OCI-LY7 (cell line): ENCODE measurements around the gene RAD50. TPM values are rescaled to one million over a fixed set of nuclear protein-coding genes. Genes with fewer than 3 reads are reported as not detected.

Experiments used
- BruUV-seq: library from RNA; stranded (reverse); fragments of 400-500 nt; replicated peaks from 2 replicates; lab custom pipeline; 2021; lab: Mats Ljungman, UMichigan
- CTCF ChIA-PET: fragments of 300-600 bp; sonication (Branson Sonifier 250); formaldehyde crosslinking; loops from one replicate; lab custom pipeline; 2022; ENCODE audit warnings: antibody characterized with exemption; ENCODE audit not compliant: unreplicated experiment; lab: Charles Lee
- POLR2A ChIA-PET: fragments of 300-600 bp; sonication (Branson Sonifier 250); formaldehyde crosslinking; loops from one replicate; lab custom pipeline; 2022; ENCODE audit warnings: antibody characterized with exemption; lab: Charles Lee
- DNase-seq: peaks from one replicate; pipeline ENCODE4 v3.0.0-alpha.2; 2015; ENCODE audit warnings: low spot score
- H2AFZ ChIP-seq: fragments of 200-600 bp; sonication (generic), shearing (Covaris generic); 2 replicates; pipeline ENCODE4 v1.6.1; 2014; ENCODE audit warnings: mild to moderate bottlenecking, antibody characterized with exemption, low read length, moderate library complexity
- H3K27ac ChIP-seq: fragments of 200-600 bp; sonication (generic); 2 replicates; pipeline ENCODE4 v1.5.1; 2014; ENCODE audit warnings: mixed run types, low read depth, mild to moderate bottlenecking, moderate library complexity, low read length, inconsistent platforms; ENCODE audit not compliant: poor library complexity, severe bottlenecking
- H3K36me3 ChIP-seq: fragments of 200-600 bp; sonication (generic); 2 replicates; pipeline ENCODE4 v1.6.1; 2014; ENCODE audit warnings: mild to moderate bottlenecking, antibody characterized with exemption, low read length, moderate library complexity, mixed read lengths; ENCODE audit not compliant: insufficient read depth
- H3K4me1 ChIP-seq: fragments of 200-600 bp; sonication (generic); 2 replicates; pipeline ENCODE4 v1.5.1; 2014; ENCODE audit warnings: mild to moderate bottlenecking, low read length; ENCODE audit not compliant: insufficient read depth, poor library complexity, severe bottlenecking
- H3K4me2 ChIP-seq: fragments of 200-600 bp; sonication (generic); 2 replicates; pipeline ENCODE4 v1.6.1; 2014; ENCODE audit warnings: mild to moderate bottlenecking, low read length
- H3K4me3 ChIP-seq: fragments of 200-600 bp; sonication (generic); 2 replicates; pipeline ENCODE4 v1.5.1; 2014; ENCODE audit warnings: mild to moderate bottlenecking, low read depth, low read length; ENCODE audit not compliant: poor library complexity, severe bottlenecking
- H3K79me2 ChIP-seq: fragments of 200-600 bp; sonication (generic); 2 replicates; pipeline ENCODE4 v1.6.1; 2016; ENCODE audit warnings: low read depth, mild to moderate bottlenecking, low read length, moderate library complexity, mixed read lengths; ENCODE audit not compliant: insufficient read depth
- H3K9me2 ChIP-seq: fragments of 200-600 bp; sonication (generic); 2 replicates; pipeline ENCODE4 v1.6.1; 2016; ENCODE audit warnings: mild to moderate bottlenecking, low read length, mixed read lengths; ENCODE audit not compliant: insufficient read depth
- H3K9me3 ChIP-seq: fragments of 200-600 bp; sonication (generic); 2 replicates; pipeline ENCODE4 v1.6.1; 2014; ENCODE audit warnings: mild to moderate bottlenecking, mixed run types, low read length, mixed read lengths
- H4K20me1 ChIP-seq: fragments of 200-600 bp; sonication (generic); 2 replicates; pipeline ENCODE4 v1.6.1; 2014; ENCODE audit warnings: mild to moderate bottlenecking, antibody characterized with exemption, low read length, moderate library complexity, mixed read lengths; ENCODE audit not compliant: insufficient read depth
- EZH2phosphoT487 ChIP-seq: fragments of 200-600 bp; sonication (generic); IDR thresholded peaks from 2 replicates; pipeline ENCODE4 v1.6.1; 2018; ENCODE audit warnings: low read depth, borderline replicate concordance, mild to moderate bottlenecking, mixed run types, antibody characterized with exemption, low read length, moderate library complexity, mixed read lengths
- intact Hi-C: fragments of 100-400 bp; cut with micrococcal nuclease; formaldehyde crosslinking; loops from one replicate; pipeline ENCODE4 v1.10.0; 2022; ENCODE audit not compliant: unreplicated experiment
- total RNA-seq, 2 experiments: library from RNA; depleted of rRNA in 1 of 2; stranded (reverse); fragments of >200 nt in 1 of 2; shearing (Covaris generic) in 1 of 2; gene quantifications; 2 replicates each; pipeline ENCODE4 v1.2.3, GENCODE V29; 2014 to 2022
- TF ChIP-seq, protein P1 (sequence below): fragments of 200-600 bp; sonication (generic); conservative IDR thresholded peaks from 2 replicates; pipeline ENCODE4 v1.5.1; 2014; ENCODE audit warnings: mild to moderate bottlenecking, antibody characterized with exemption, low read length, moderate library complexity, mixed read lengths

Gene RAD50
- total RNA-seq, 2 experiments from 2014 or later: 24.0 to 59.8 TPM

DNA sequence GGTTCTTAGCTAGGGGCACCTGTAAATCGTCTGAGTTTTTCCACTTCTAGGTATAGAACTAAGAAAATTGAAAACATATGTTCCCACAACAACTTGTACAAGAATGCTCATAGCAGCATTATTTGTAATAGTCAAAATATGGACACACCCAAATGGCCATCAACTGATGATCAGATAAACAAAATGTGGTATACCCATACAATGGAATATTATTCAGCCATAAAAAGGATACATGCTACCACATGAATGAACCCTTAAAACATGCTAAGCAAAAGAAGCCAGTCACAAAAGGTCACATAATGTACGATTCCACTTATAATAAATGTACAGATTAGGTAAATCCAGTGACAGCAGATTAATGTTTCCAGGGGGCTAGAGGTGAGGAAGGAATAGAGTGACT, 55.2 kb downstream of the RAD50 start:
- TF ChIP-seq, protein P1, sequence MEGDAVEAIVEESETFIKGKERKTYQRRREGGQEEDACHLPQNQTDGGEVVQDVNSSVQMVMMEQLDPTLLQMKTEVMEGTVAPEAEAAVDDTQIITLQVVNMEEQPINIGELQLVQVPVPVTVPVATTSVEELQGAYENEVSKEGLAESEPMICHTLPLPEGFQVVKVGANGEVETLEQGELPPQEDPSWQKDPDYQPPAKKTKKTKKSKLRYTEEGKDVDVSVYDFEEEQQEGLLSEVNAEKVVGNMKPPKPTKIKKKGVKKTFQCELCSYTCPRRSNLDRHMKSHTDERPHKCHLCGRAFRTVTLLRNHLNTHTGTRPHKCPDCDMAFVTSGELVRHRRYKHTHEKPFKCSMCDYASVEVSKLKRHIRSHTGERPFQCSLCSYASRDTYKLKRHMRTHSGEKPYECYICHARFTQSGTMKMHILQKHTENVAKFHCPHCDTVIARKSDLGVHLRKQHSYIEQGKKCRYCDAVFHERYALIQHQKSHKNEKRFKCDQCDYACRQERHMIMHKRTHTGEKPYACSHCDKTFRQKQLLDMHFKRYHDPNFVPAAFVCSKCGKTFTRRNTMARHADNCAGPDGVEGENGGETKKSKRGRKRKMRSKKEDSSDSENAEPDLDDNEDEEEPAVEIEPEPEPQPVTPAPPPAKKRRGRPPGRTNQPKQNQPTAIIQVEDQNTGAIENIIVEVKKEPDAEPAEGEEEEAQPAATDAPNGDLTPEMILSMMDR: no peak
- no peak for TF ChIP-seq EZH2phosphoT487
- H3K4me1 ChIP-seq: no peaks in the 10 kb centered on the region
- no peak for DNase-seq
- H3K9me3 ChIP-seq: no peaks in the 10 kb centered on the region
- no peak overlapping the region for H2AFZ ChIP-seq
- H3K4me3 ChIP-seq: no peak overlapping the region
- ChIA-PET CTCF (no interaction called here), POLR2A (interaction anchor here (0.7 kb wide), 1 partner anchor 104 kb away, joined by 3 read pairs; no protein-coding TSS in a partner anchor)
- peaks cover 86% of the 10 kb centered on the region for H3K36me3 ChIP-seq
- no TSS peak for BruUV-seq
- H3K9me2 ChIP-seq: no peaks in the 10 kb centered on the region
- no peak overlapping the region for H3K4me2 ChIP-seq
- intact Hi-C loops: no loop called here
- H3K79me2 ChIP-seq: no peaks in the 10 kb centered on the region
- no peaks in the 10 kb centered on the region for H4K20me1 ChIP-seq
- no peak overlapping the region for H3K27ac ChIP-seq

DNA sequence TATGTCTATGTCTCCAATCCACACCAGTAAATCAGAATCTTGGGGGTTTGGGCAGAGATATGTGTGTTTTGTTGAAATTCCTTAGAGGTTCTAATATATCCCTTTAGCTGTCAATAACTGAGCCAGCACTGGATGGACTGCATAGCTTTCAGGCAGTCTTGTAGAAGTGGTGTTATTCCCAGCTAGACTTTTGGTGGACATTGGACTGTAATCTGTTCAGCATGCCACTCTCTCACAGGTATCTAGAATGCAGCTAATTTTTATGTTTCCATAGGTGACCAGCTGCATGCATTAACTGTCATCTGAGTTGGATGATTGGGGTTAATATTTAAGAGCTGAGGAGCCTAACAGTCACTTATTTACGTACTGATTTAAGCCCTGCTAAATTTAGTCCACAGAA, 56.1 kb downstream of the RAD50 start:
- TF ChIP-seq EZH2phosphoT487: no peak
- TF ChIP-seq, protein P1: no peak
- H2AFZ ChIP-seq: no peak overlapping the region
- H3K9me3 ChIP-seq: no peaks in the 10 kb centered on the region
- DNase-seq: no peak
- no peak overlapping the region for H3K4me2 ChIP-seq
- CTCF ChIA-PET: no interaction called here
- no peak overlapping the region for H3K4me3 ChIP-seq
- intact Hi-C loops: no loop called here
- no peaks in the 10 kb centered on the region for H3K4me1 ChIP-seq
- H3K27ac ChIP-seq: no peak overlapping the region
- POLR2A ChIA-PET: interaction anchor here (0.7 kb wide), 1 partner anchor 884 kb away, joined by 4 read pairs; no protein-coding TSS in a partner anchor
- BruUV-seq: no TSS peak
- H3K9me2 ChIP-seq: no peaks in the 10 kb centered on the region
- no peaks in the 10 kb centered on the region for H4K20me1 ChIP-seq
- H3K79me2 ChIP-seq: no peaks in the 10 kb centered on the region
- peaks cover 87% of the 10 kb centered on the region for H3K36me3 ChIP-seq

DNA sequence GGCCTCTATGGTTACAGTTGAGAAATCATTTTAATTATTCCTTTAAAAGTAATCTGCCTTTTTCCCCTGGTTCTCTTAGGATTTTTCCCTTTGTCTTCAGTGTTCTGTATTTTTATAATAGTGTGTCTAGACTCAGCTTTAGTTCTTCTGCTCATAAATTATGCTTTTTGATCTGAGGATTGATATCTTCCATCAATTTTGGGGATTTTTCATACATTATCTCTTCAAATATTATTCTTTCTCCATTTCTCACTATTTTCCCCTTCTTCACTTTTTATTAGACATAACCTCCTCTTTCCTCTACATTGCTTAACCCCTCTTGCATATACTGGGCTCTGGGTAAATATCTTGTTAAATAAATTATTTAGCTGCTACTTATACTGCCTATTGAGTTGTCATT, 64.9 kb downstream of the RAD50 start:
- Histone ChIP-seq H3K4me1 (no peaks in the 10 kb centered on the region), H3K79me2 (no peaks in the 10 kb centered on the region), H3K4me2 (no peak overlapping the region), H3K4me3 (no peak overlapping the region), H2AFZ (no peak overlapping the region), H3K9me2 (no peaks in the 10 kb centered on the region), H3K36me3 (peaks cover 81% of the 10 kb centered on the region), H3K9me3 (no peaks in the 10 kb centered on the region), H4K20me1 (no peaks in the 10 kb centered on the region), H3K27ac (no peak overlapping the region)
- ChIA-PET CTCF (no interaction called here), POLR2A (interaction anchor here (1.1 kb wide), 1 partner anchor 8 kb away, joined by 3 read pairs; no protein-coding TSS in a partner anchor)
- intact Hi-C loops: no loop called here
- DNase-seq: no peak
- BruUV-seq: no TSS peak
- TF ChIP-seq EZH2phosphoT487: no peak
- TF ChIP-seq, protein P1: no peak
